LNCaP clone FGC (cell line): ENCODE measurements around the gene C4orf50.

Experiments used
- DNase-seq: peaks from one replicate; pipeline ENCODE4 v3.0.0-alpha.2; 2011; ENCODE audit warnings: low read depth
- H3K4me3 ChIP-seq: 2 replicates; pipeline ENCODE4 v1.5.1; 2011; ENCODE audit warnings: mild to moderate bottlenecking, low read depth, low read length, control low read depth
- CTCF ChIP-seq: IDR thresholded peaks from 2 replicates; pipeline ENCODE4 v1.5.1; 2012; ENCODE audit warnings: mild to moderate bottlenecking; ENCODE audit not compliant: control insufficient read depth, insufficient read depth; ENCODE audit errors: extremely low read depth

Gene C4orf50

GRCh38 chr4:6024313-6024960, 6.2 kb upstream of the C4orf50 start:
- no peak for TF ChIP-seq CTCF
- H3K4me3 ChIP-seq = no peak overlapping the region
- DNase-seq = no peak

DNA sequence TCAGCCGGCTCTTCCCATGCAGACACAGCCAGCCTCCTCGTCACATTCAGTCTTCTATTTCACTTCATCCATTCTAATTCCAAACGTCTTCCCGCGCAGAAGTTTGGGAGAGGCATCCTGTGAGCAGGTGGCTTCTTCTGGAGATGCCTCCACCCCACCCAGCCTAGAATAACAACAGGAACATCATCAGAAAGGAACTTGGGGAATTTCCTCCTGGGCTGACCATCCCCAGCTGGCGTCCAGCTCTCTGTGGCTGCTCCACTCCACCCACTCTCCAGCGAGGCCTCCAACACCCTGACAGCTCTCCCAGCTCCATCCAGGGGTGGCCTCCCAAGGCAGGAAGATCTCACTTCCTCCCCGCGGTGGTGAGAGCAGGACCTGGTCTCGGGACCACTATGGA, 5.5 kb upstream of the C4orf50 start:
- no peak for DNase-seq
- no peak for TF ChIP-seq CTCF
- no peak overlapping the region for H3K4me3 ChIP-seq

GRCh38 chr4:6022607-6023288, 4.5 kb upstream of the C4orf50 start:
- TF ChIP-seq CTCF = no peak
- no peak for DNase-seq
- no peak overlapping the region for H3K4me3 ChIP-seq

DNA sequence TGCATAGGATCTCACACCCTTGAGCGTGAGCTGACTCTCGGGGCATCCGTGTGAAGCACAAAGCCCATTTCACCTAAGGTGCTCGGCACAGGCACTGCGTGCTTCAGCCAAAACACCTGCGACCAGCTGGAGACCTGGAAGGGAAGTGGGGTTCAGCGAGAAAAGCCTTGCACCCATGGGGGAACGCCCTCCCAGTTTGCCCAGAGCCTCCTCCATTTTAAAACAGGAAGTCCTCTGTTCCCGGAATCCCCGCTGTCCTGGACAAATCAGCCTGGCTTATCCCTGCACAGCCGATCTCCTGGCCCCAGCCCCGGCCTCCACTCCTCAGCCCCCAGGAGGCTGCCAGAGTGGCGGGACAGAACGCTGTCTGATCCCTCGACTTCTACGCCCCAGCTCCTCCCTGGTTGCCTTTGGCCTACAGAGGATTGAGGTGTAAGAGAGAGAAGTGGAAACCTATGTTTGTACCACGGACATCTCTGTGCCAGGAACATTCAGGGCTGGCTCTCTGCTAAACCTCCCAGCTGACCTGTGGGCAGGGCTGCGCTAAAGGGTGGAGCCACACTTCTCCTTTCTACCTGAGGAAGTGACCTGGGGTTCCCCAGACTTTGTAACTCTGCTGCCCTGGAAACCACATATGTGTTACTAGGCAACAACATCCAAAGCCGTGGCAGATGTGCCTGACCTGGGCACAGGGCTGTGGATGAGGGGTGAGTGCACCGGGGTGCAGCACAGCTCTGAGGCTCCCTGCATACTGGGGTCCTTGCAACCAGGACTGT, 3.8 kb upstream of the C4orf50 start:
- H3K4me3 ChIP-seq = no peak overlapping the region
- DNase-seq = no peak
- TF ChIP-seq CTCF = no peak

DNA sequence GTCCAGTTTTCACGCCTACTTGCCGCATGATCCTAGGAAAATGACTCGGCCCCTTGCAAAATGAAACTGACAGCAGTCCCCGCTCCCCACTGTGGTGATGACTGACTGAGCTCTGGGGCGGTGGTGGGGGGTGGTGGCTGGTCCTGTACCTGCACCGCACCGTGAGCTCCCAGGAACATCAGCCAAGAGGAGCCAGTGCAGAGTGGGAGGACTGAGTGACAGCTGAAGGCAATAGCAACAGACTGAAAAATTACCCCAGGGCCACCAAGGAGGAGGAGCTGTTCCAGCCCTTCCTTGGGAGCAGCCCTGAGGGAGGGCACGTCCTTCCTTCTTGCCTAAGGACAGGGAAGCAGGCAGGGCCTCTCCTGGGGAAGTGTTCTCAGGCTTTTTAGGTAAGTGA, 2.4 kb upstream of the C4orf50 start:
- DNase-seq = no peak
- no peak for TF ChIP-seq CTCF
- no peak overlapping the region for H3K4me3 ChIP-seq

GRCh38 chr4:6019316-6020263, 1.4 kb upstream of the C4orf50 start:
- TF ChIP-seq CTCF = peak; percentile 82
- DNase-seq = no peak
- no peak overlapping the region for H3K4me3 ChIP-seq
